ENCODE measurements around the gene WBP2NL. TPM values are rescaled to one million over a fixed set of nuclear protein-coding genes. Genes with fewer than 3 reads are reported as not detected.

The WBP2NL gene
- total RNA-seq, 1 donor from 2014 or later = not detected

GRCh38 chr22:42022162-42022847, 23.7 kb downstream of the WBP2NL start:
- no peak for DNase-seq (ENCODE audit: low spot score in 2 of 2)
- no peaks in the 10 kb centered on the region for H3K9me3 ChIP-seq

GRCh38 chr22:42025421-42025820, 26.8 kb downstream of the WBP2NL start:
- no peaks in the 10 kb centered on the region for H3K27me3 ChIP-seq

More at GRCh38 chr22:42022162-42022847, 23.7 kb downstream of the WBP2NL start:
- no peak for TF ChIP-seq CTCF (IDR thresholded peaks at IDR 0.05)
- no peaks in the 10 kb centered on the region for H3K4me1 ChIP-seq
- no peaks in the 10 kb centered on the region for H3K36me3 ChIP-seq
- H3K4me3 ChIP-seq = no peak overlapping the region
- no peak overlapping the region for H3K27ac ChIP-seq
- intact Hi-C loops (cut with DNase I) = no loop called here
- H3K27me3 ChIP-seq = no peaks in the 10 kb centered on the region

GRCh38 chr22:42026705-42027104, 28.1 kb downstream of the WBP2NL start:
- no peaks in the 10 kb centered on the region for H3K27me3 ChIP-seq
- TF ChIP-seq CTCF (IDR thresholded peaks at IDR 0.05) = no peak
- H3K4me3 ChIP-seq = no peak overlapping the region
- DNase-seq (ENCODE audit: low spot score in 2 of 2) = no peak
- H3K36me3 ChIP-seq = no peaks in the 10 kb centered on the region
- H3K9me3 ChIP-seq = no peaks in the 10 kb centered on the region
- intact Hi-C loops (cut with DNase I) = no loop called here
- H3K4me1 ChIP-seq = no peaks in the 10 kb centered on the region
- H3K27ac ChIP-seq = no peak overlapping the region

More at GRCh38 chr22:42025421-42025820, 26.8 kb downstream of the WBP2NL start:
- Histone ChIP-seq H3K36me3 (no peaks in the 10 kb centered on the region), H3K4me1 (no peaks in the 10 kb centered on the region), H3K27ac (no peak overlapping the region), H3K4me3 (no peak overlapping the region), H3K9me3 (no peaks in the 10 kb centered on the region)
- no peak for DNase-seq (ENCODE audit: low spot score in 2 of 2)
- intact Hi-C loops (cut with DNase I) = no loop called here
- no peak for TF ChIP-seq CTCF (IDR thresholded peaks at IDR 0.05)

- no peak for TF ChIP-seq CTCF (IDR thresholded peaks at IDR 0.05)
- no peaks in the 10 kb centered on the region for H3K27me3 ChIP-seq
- no peaks in the 10 kb centered on the region for H3K36me3 ChIP-seq
- DNase-seq (ENCODE audit: low spot score in 2 of 2) = no peak
- no peaks in the 10 kb centered on the region for H3K4me1 ChIP-seq
- no peak overlapping the region for H3K27ac ChIP-seq
- no peaks in the 10 kb centered on the region for H3K9me3 ChIP-seq
- intact Hi-C loops (cut with DNase I) = no loop called here
- H3K4me3 ChIP-seq = no peak overlapping the region
Observed at GRCh38 chr22:42033263-42034181, 34.9 kb downstream of the WBP2NL start.

- no peak overlapping the region for H3K4me3 ChIP-seq
- intact Hi-C loops (cut with DNase I) = no loop called here
- no peaks in the 10 kb centered on the region for H3K4me1 ChIP-seq
- no peak overlapping the region for H3K27ac ChIP-seq
- H3K9me3 ChIP-seq = no peaks in the 10 kb centered on the region
- H3K36me3 ChIP-seq = no peaks in the 10 kb centered on the region
- no peak for TF ChIP-seq CTCF (IDR thresholded peaks at IDR 0.05)
- H3K27me3 ChIP-seq = no peaks in the 10 kb centered on the region
- DNase-seq (ENCODE audit: low spot score in 2 of 2) = no peak
Observed at GRCh38 chr22:42035256-42035655, 36.7 kb downstream of the WBP2NL start.

All from ascending aorta (tissue), 2 donors.